Panc1 (cell line): ENCODE measurements around the gene COPS8. TPM values are rescaled to one million over a fixed set of nuclear protein-coding genes. Genes with fewer than 3 reads are reported as not detected.
A peak's percentile ranks its signal among the peaks of the same experiment; 100 is the strongest.

ENCODE experiments used
- ATAC-seq: fragments of 200-7000 bp; cut with Tn5 transposase; 2 replicates; pipeline ENCODE4 v1.9.1; 2020; ENCODE audit warnings: mild to moderate bottlenecking, moderate library complexity
- BruUV-seq: library from RNA; stranded (reverse); fragments of 400-500 nt; replicated peaks from 2 replicates; lab custom pipeline; 2021; lab: Mats Ljungman, UMichigan
- CTCF ChIA-PET: fragments of 300-600 bp; sonication (Branson Sonifier 250); formaldehyde crosslinking; loops from one replicate; lab custom pipeline; 2022; ENCODE audit warnings: antibody characterized with exemption; lab: Charles Lee
- POLR2A ChIA-PET: fragments of 300-600 bp; sonication (Branson Sonifier 250); formaldehyde crosslinking; loops from one replicate; lab custom pipeline; 2022; ENCODE audit warnings: antibody characterized with exemption; lab: Charles Lee
- DNase-seq: peaks from one replicate; pipeline ENCODE4 v3.0.0-alpha.2; 2010; ENCODE audit warnings: low read depth, low spot score
- H3K27ac ChIP-seq: 2 replicates; pipeline ENCODE4 v1.5.1; 2011; ENCODE audit warnings: mild to moderate bottlenecking, low read length, inconsistent platforms
- H3K27me3 ChIP-seq: fragments of 200-500 bp; sonication (Bioruptor generic); 2 replicates; pipeline ENCODE4 v1.6.0; 2014; ENCODE audit warnings: low read length, inconsistent platforms; ENCODE audit not compliant: control insufficient read depth, insufficient read depth
- H3K36me3 ChIP-seq: fragments of 200-500 bp; sonication (Bioruptor generic); 2 replicates; pipeline ENCODE4 v1.5.1; 2014; ENCODE audit warnings: inconsistent platforms, mild to moderate bottlenecking, low read length, moderate library complexity; ENCODE audit not compliant: control insufficient read depth, insufficient read depth
- H3K4me1 ChIP-seq: 2 replicates; pipeline ENCODE4 v1.5.1; 2011; ENCODE audit warnings: inconsistent platforms, mild to moderate bottlenecking, low read length, moderate library complexity; ENCODE audit not compliant: control insufficient read depth, insufficient read depth
- H3K4me3 ChIP-seq, 2 experiments: 2 replicates each; pipeline ENCODE4 v1.5.1; 2011 to 2012; ENCODE audit warnings: low read depth in 2 of 2, low read length in 2 of 2, mild to moderate bottlenecking in 2 of 2, inconsistent platforms in 1 of 2, moderate library complexity in 1 of 2
- H3K9me3 ChIP-seq: fragments of 200-500 bp; sonication (Bioruptor generic); 2 replicates; pipeline ENCODE4 v1.5.1; 2014; ENCODE audit warnings: low read depth, mild to moderate bottlenecking, inconsistent platforms, low read length, moderate library complexity; ENCODE audit not compliant: control insufficient read depth, insufficient read depth
- CTCF ChIP-seq: fragments of 450-650 bp; IDR thresholded peaks from 2 replicates; pipeline ENCODE4 v1.5.1; 2017; ENCODE audit warnings: mild to moderate bottlenecking
- POLR2AphosphoS5 ChIP-seq: IDR thresholded peaks from 2 replicates; pipeline ENCODE4 v1.6.1; 2012; ENCODE audit warnings: mild to moderate bottlenecking, low read depth, low read length, moderate library complexity
- REST ChIP-seq, 2 experiments: IDR thresholded peaks; 2 replicates each; pipeline ENCODE4 v1.6.1; 2011 to 2012; ENCODE audit warnings: low read depth in 2 of 2, control low read depth in 1 of 2, low read length in 1 of 2, mild to moderate bottlenecking in 1 of 2, moderate library complexity in 1 of 2; ENCODE audit not compliant: insufficient read depth in 1 of 2
- SIN3A ChIP-seq: IDR thresholded peaks from 2 replicates; pipeline ENCODE4 v1.6.1; 2012; ENCODE audit warnings: low read depth, mild to moderate bottlenecking, low read length, moderate library complexity, borderline replicate concordance; ENCODE audit not compliant: insufficient read depth
- TCF7L2 ChIP-seq: IDR thresholded peaks from 2 replicates; pipeline ENCODE4 v1.6.1; 2011; ENCODE audit warnings: mild to moderate bottlenecking, low read depth, low read length, inconsistent platforms
- in situ Hi-C: cut with HindIII; loops from 2 replicates; pipeline ENCODE4 v1.10.0; 2016; ENCODE audit warnings: low sequenced_read_pairs, low pct_unique_long_range_greater_than_20kb
- intact Hi-C: fragments of 100-400 bp; cut with micrococcal nuclease; formaldehyde crosslinking; loops from one replicate; pipeline ENCODE4 v1.10.0; 2022; ENCODE audit not compliant: unreplicated experiment
- total RNA-seq: library from RNA; stranded (reverse); gene quantifications from one replicate; pipeline ENCODE4 v1.2.1, GENCODE V29; 2021; ENCODE audit not compliant: unreplicated experiment

COPS8 gene
- total RNA-seq, 1 experiment from 2014 or later: 57.9 TPM

- in situ Hi-C loops: no loop called here
- DNase-seq (peak; percentile 25), ATAC-seq (peak; percentile 89)
- H3K4me1 ChIP-seq: peaks cover 9% of the 10 kb centered on the region; the same call in 1 of the 2 replicates
- H3K9me3 ChIP-seq: no peaks in the 10 kb centered on the region
- no peaks in the 10 kb centered on the region for H3K27me3 ChIP-seq
- no peak for TF ChIP-seq POLR2AphosphoS5
- TF ChIP-seq TCF7L2: no peak
- no peak for TF ChIP-seq SIN3A
- no peak for TF ChIP-seq REST (IDR thresholded peaks at IDR 0.05; ENCODE audit: insufficient read depth in 1 of 2, low read depth in 2 of 2, low read length in 1 of 2)
- TF ChIP-seq CTCF: peak; percentile 77
- ChIA-PET POLR2A (no interaction called here), CTCF (interaction anchor here (0.6 to 1.3 kb wide), 2 partner anchors 288 to 449 kb away, joined by 4 read pairs; no protein-coding TSS in a partner anchor)
- BruUV-seq: no TSS peak
- H3K36me3 ChIP-seq: no peaks in the 10 kb centered on the region
- no peak overlapping the region for H3K4me3 ChIP-seq
- intact Hi-C loops: no loop called here
- H3K27ac ChIP-seq: peak overlapping the region; percentile 67; the same call in 1 of the 2 replicates
These were observed 36.6 kb downstream of the COPS8 start for GRCh38 chr2:237122214-237122666.

GRCh38 chr2:237124820-237125219 is 39.1 kb downstream of the COPS8 start:
- ATAC-seq (no peak), DNase-seq (no peak)
- CTCF ChIA-PET: no interaction called here
- H3K27ac ChIP-seq: no peak overlapping the region
- in situ Hi-C loops (no loop called here), intact Hi-C loops (no loop called here)
- H3K36me3 ChIP-seq: no peaks in the 10 kb centered on the region
- peaks cover 19% of the 10 kb centered on the region for H3K4me1 ChIP-seq
- BruUV-seq: no TSS peak
- no peaks in the 10 kb centered on the region for H3K27me3 ChIP-seq
- H3K4me3 ChIP-seq: no peak overlapping the region
- TF ChIP-seq TCF7L2: no peak
- TF ChIP-seq SIN3A: no peak
- no peak for TF ChIP-seq POLR2AphosphoS5
- no peak for TF ChIP-seq REST (IDR thresholded peaks at IDR 0.05; ENCODE audit: insufficient read depth in 1 of 2, low read depth in 2 of 2, low read length in 1 of 2)
- TF ChIP-seq CTCF: no peak
- POLR2A ChIA-PET: no interaction called here
- no peaks in the 10 kb centered on the region for H3K9me3 ChIP-seq
